Esophagus muscularis mucosa (tissue), 3 donors: Measurements from ENCODE around the gene TMEM82.

Source experiments
- CTCF ChIP-seq, 3 experiments: fragments of 200-600 bp in 2 of 3; fragments of 450-650 bp in 1 of 3; sonication (generic) in 2 of 3; IDR thresholded peaks; one replicate each; pipeline ENCODE4 v1.5.1; 2017 to 2019; ENCODE audit warnings: antibody characterized with exemption in 3 of 3, mild to moderate bottlenecking in 2 of 3, moderate library complexity in 1 of 3
- POLR2A ChIP-seq: fragments of 450-650 bp; IDR thresholded peaks from one replicate; pipeline ENCODE4 v1.6.1; 2017; ENCODE audit warnings: antibody characterized with exemption, moderate library complexity, mild to moderate bottlenecking, low read depth
- POLR2AphosphoS5 ChIP-seq, 2 donors: sonication (generic); formaldehyde crosslinking; IDR thresholded peaks; one replicate each; pipeline ENCODE4 v1.6.1; 2017; ENCODE audit warnings: antibody characterized with exemption in 2 of 2

- TF ChIP-seq POLR2AphosphoS5 (IDR thresholded peaks at IDR 0.05) (no peak), CTCF (IDR thresholded peaks at IDR 0.05) (no peak), POLR2A (no peak)
Measured at GRCh38 chr1:15727866-15728534, 14.3 kb upstream of the TMEM82 start.
